ENCODE data around the gene ISL1.
A peak's percentile ranks its signal among the peaks of the same experiment; 100 is the strongest.

Gene ISL1

DNA sequence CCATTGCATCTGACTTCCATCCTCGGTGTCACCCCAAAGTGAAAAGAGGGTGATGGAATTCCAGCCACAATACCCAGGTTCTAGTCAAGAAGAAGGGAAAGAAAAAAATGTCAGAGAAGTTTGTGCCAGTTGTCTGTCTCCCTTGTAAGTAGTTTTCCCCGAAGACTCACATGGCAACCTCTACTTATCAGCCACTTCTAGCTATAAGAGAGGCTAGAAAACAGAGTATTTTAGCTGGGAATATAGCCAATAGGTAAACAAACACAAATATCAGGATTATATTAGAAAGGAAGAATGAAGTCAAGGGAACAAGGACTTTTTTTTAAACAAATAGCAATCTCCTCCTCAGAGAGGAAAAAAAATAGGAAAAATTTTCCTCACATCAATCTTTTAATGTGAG lies 12.2 kb upstream of the ISL1 start:
- Mint-ChIP-seq H3K4me1 (no peaks in the 10 kb centered on the region), H3K4me3 (no peak overlapping the region), H3K36me3 (ENCODE audit: low read depth) (no peaks in the 10 kb centered on the region), H3K27me3 (ENCODE audit: low read depth) (peaks cover 48% of the 10 kb centered on the region), H3K27ac (no peak overlapping the region), H3K9me3 (no peaks in the 10 kb centered on the region)
- TF ChIP-seq, protein P1, sequence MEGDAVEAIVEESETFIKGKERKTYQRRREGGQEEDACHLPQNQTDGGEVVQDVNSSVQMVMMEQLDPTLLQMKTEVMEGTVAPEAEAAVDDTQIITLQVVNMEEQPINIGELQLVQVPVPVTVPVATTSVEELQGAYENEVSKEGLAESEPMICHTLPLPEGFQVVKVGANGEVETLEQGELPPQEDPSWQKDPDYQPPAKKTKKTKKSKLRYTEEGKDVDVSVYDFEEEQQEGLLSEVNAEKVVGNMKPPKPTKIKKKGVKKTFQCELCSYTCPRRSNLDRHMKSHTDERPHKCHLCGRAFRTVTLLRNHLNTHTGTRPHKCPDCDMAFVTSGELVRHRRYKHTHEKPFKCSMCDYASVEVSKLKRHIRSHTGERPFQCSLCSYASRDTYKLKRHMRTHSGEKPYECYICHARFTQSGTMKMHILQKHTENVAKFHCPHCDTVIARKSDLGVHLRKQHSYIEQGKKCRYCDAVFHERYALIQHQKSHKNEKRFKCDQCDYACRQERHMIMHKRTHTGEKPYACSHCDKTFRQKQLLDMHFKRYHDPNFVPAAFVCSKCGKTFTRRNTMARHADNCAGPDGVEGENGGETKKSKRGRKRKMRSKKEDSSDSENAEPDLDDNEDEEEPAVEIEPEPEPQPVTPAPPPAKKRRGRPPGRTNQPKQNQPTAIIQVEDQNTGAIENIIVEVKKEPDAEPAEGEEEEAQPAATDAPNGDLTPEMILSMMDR (IDR thresholded peaks at IDR 0.05; ENCODE audit: unreplicated experiment in 3 of 3): no peak

DNA sequence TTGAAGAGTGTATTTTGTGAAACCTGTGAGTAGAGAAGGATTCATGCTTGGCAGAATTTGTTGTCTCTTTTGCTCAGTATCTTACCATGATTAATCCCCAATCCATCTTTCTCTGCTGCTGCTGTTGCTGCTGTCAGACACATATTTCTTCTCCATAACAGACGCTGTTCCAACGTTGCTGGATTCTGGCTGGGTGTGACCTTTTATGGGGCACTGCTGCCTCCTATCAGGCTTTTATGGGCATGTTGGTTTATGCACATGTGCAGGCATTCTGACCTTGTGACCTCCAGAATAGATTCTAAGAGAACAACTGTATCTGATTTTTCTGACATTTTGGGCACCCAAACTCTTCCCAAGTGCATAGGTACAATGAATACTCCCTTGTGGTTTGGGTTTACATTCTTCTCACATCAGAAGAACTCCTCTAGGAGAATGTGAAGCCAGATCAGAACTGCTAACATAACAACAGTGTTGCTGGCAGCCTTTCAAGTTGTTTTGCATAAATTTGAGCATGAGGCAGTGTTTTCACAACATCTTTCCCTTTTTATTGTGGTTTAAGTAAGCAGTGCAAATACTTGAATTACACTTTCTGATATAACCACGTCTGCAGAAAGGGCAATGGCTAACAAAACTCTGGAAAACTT lies 9.2 kb upstream of the ISL1 start:
- peaks cover 76% of the 10 kb centered on the region for H3K27me3 Mint-ChIP-seq (ENCODE audit: low read depth)
- no peaks in the 10 kb centered on the region for H3K9me3 Mint-ChIP-seq
- H3K27ac Mint-ChIP-seq: no peak overlapping the region
- H3K36me3 Mint-ChIP-seq (ENCODE audit: low read depth): no peaks in the 10 kb centered on the region
- H3K4me1 Mint-ChIP-seq: peaks cover 20% of the 10 kb centered on the region
- TF ChIP-seq, protein P1 (IDR thresholded peaks at IDR 0.05; ENCODE audit: unreplicated experiment in 3 of 3): no peak
- no peak overlapping the region for H3K4me3 Mint-ChIP-seq

DNA sequence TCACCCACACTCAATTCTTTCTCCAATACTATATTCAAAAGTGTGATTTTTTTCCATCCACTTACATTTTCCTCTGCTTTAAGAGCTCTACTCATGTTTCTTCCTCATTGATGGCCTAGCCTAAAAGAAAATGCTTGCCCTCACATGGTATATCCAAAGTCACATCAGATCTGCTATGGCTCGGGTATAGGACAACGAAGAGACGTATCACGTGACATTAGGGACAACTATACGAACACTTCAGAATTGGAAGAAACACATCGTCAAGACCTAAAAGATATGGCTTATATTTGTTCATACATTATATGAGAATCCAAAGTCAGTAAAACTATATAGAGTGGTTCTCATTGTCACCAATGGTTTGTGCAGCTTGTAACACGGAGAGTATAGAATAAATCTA lies 8.2 kb upstream of the ISL1 start:
- H3K4me3 Mint-ChIP-seq: no peak overlapping the region
- H3K27me3 Mint-ChIP-seq (ENCODE audit: low read depth): peaks cover 87% of the 10 kb centered on the region
- TF ChIP-seq, protein P1 (IDR thresholded peaks at IDR 0.05; ENCODE audit: unreplicated experiment in 3 of 3): no peak
- no peaks in the 10 kb centered on the region for H3K36me3 Mint-ChIP-seq (ENCODE audit: low read depth)
- H3K4me1 Mint-ChIP-seq: peaks cover 29% of the 10 kb centered on the region
- no peak overlapping the region for H3K27ac Mint-ChIP-seq
- H3K9me3 Mint-ChIP-seq: no peaks in the 10 kb centered on the region

DNA sequence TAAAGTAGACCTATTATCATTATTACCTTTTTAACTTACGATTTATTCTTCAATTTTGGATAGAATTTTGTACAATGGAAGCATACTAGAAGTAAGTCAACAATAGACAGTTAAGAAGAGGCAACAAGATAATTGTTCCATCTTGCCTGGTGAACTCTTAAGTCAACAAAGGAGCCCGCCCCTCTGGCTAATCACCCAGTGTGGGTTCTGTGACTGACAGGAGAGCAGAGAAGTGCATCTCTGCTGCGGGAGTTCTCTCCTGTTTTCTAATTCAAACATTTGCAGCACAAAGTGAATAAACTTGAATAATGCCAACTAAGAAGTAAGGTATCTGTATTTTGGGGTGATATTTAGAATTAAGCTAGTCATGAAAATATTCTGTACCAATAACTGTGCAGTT lies 6.7 kb upstream of the ISL1 start:
- Mint-ChIP-seq H3K4me1 (peaks cover 36% of the 10 kb centered on the region), H3K4me3 (no peak overlapping the region), H3K27me3 (ENCODE audit: low read depth) (peaks cover 90% of the 10 kb centered on the region), H3K36me3 (ENCODE audit: low read depth) (no peaks in the 10 kb centered on the region), H3K9me3 (no peaks in the 10 kb centered on the region), H3K27ac (no peak overlapping the region)
- TF ChIP-seq, protein P1 (IDR thresholded peaks at IDR 0.05; ENCODE audit: unreplicated experiment in 3 of 3): no peak

DNA sequence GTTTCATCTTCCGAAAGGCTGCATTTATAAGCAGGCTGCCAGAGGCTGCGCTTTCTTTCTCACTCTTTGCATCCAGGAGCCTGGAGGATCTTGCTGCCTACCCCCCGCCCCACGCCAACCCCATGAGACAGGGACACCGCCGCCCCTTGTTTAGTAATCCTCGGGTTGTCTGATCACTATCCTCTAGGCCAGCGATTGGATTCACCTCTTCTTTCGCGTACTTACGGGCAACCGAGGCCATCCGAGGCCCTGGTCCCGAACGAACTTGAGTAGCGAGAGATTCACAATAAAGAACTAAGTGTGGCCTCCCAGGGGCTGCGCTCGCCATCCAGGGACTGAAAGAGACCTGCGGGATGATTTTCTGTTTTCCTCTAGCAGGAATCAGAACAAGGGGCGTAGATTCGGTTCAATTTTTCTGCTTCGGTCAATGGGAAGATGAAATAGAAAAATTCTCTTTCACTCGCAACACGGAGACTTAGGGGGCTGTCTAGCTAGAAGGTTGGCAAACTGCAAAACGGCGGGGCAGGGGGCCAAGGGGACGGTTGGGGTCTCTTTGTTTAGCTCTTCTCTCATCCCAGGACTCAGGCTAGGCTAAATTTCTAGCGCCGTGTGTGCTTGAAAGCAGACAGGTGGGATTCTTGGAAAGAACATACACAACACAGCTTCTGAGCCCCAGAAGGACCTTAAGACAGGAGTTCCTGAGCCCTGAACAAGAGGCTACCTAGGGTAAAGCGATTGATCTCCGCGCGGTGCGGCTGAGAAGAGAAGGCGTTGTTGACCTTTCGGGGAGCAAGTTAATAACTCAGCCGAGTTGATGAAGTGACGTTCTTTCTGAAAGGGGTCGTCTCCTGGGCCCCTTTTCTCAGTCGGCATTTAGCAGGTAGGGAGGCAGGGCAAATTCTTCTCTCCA lies 5.8 kb upstream of the ISL1 start:
- Mint-ChIP-seq H3K27me3 (ENCODE audit: low read depth) (peaks cover 90% of the 10 kb centered on the region), H3K27ac (no peak overlapping the region), H3K4me1 (peaks cover 40% of the 10 kb centered on the region), H3K36me3 (ENCODE audit: low read depth) (no peaks in the 10 kb centered on the region), H3K4me3 (peak overlapping the region in 2 of 3 experiments; percentile 50 to 76), H3K9me3 (no peaks in the 10 kb centered on the region)
- TF ChIP-seq, protein P1 (IDR thresholded peaks at IDR 0.05; ENCODE audit: unreplicated experiment in 3 of 3): no peak
